HG02678 (cell line): ENCODE measurements around the gene BSN.
A peak's percentile ranks its signal among the peaks of the same experiment; 100 is the strongest.

Experiments used
- ATAC-seq: cut with Tn5 transposase; IDR thresholded peaks from one replicate; pipeline ENCODE4 v1.9.1; 2021; ENCODE audit warnings: mild to moderate bottlenecking, moderate library complexity; ENCODE audit not compliant: unreplicated experiment

BSN gene

DNA sequence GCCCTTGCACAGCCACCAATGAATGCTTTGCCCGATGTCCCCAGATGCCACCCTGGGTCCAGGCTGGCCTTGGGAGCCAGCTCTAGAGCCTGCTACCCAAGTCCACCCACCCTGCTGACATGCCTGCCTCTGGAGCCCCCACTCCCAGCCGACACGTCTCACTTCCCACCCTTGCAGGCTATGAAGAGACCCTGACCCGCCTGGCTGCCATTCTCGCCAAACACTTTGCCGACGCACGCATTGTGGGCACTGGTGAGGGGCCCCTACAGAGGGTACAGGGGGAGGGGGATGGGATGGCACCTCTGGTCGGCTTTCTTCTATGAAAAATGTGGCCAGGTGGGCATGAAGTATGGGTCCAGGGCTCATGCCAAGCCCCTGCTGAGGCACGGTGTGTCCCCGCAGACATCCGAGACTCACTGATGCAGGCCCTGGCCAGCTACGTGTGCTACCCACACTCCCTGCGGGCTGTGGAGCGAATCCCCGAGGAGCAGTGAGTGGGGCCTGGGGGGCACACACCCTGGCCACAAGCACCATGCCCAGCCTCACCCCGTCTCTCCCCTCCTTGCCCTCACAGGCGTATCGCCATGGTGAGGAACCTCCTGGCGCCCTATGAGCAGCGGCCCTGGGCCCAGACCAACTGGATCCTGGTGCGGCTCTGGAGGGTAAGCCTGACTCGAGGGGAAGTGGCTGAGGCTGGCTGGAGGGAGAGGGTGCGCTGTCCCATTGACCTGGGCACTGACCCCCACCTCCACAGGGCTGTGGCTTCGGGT is 159.2 kb downstream of the BSN start:
- ATAC-seq: no peak

DNA sequence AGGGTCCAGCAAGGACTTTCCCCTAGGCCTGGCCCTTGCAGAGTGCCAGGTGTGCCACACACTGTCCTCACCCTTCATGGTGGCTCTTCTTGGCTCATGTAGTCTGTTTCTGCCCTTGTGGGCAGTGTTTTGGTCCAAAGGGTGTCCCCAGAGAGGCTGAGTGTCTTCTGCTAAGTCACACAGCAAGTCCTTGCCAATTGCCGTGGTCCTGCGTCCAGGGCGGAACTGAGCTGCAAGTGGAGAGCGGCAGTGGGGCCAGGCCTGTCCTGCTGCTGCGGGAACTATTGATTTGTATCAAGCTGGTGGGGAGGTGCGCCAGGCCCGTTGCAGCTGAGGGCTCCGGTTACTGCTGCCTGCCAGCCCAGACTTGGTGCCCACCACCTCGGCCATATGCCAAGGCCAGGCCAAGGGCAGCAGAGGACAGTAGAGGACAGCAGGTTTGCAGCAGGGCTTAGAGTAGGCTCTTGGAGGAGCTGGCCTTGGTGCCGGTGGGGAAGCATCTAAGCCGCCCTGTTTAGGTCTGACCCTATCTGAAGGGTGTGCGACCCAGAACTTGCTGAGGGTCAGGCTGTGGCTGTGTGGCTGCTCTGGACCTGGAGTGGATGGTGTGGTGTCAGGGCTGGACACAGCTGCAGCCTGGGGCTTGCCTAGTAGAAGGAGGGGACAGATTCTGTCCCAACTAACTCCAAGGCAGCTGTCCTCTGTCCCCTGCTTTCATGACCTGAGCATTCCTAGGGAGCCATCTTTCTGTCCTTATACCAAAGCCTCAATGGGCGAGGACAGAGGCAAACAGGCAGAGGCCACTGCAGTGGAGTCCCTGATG is 160.7 kb downstream of the BSN start:
- ATAC-seq: no peak

DNA sequence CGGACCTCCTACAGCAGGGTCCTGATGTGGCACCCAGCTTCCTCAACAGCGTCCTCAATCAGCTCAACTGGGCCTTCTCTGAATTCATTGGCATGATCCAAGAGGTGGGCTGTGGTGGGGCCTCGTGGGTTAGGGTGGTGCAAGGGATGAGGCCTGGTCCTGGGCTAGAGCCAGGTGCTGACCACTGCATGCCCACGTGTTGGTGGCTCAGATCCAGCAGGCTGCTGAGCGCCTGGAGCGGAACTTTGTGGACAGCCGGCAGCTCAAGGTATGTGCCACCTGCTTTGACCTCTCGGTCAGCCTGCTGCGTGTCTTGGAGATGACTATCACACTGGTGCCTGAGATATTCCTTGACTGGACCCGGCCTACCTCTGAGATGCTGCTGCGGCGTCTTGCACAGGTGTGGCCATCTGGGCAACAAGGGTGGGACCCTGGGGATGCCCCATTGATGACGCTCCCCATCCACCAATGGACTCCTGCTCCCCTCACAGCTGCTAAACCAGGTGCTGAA is 161.4 kb downstream of the BSN start:
- ATAC-seq: no peak

DNA sequence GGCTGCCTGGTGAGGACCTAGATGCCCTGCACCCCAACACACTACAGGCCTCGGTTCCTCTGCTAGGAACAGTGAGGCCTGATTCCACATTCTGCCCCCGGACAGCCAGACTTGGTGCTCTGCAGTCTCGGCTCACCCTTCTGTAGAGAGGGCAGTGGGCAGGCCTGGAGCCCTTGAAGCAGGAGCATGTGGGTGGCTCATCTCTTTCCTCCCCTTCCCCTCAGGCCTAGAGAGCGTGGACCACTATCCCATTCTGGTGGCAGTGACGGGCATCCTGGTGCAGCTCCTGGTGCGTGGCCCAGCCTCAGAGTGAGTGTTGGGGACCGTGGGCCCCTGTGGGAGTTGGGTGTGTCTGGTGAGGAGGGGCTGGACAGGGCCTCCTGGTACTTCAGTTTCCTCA is 161.9 kb downstream of the BSN start:
- no peak for ATAC-seq

DNA sequence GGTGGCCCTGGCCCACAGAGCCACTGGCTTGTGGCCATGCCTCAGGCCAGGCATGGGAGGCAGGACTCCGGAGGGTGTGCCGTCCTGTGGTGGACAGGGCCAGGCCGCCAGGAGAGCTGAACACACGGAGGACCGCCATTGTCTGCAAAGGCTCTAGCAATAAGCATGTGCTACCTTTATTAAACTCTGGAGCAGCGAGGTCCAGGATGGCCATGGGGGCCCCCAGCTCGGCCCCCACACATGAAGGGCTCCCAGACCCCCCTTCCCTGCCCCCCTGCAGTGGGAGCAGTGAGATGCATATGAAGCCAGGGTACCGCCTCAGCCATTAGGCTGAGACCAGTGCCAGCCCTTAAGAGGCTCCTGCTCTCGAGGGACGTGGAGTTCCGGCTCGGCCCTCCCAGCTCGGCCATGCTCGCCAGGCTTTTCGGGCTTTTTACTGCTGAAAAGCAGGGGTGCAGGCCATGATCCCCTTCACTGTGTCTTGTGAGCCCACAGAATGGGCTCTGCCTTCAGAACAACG is 162.5 kb downstream of the BSN start:
- no peak for ATAC-seq

DNA sequence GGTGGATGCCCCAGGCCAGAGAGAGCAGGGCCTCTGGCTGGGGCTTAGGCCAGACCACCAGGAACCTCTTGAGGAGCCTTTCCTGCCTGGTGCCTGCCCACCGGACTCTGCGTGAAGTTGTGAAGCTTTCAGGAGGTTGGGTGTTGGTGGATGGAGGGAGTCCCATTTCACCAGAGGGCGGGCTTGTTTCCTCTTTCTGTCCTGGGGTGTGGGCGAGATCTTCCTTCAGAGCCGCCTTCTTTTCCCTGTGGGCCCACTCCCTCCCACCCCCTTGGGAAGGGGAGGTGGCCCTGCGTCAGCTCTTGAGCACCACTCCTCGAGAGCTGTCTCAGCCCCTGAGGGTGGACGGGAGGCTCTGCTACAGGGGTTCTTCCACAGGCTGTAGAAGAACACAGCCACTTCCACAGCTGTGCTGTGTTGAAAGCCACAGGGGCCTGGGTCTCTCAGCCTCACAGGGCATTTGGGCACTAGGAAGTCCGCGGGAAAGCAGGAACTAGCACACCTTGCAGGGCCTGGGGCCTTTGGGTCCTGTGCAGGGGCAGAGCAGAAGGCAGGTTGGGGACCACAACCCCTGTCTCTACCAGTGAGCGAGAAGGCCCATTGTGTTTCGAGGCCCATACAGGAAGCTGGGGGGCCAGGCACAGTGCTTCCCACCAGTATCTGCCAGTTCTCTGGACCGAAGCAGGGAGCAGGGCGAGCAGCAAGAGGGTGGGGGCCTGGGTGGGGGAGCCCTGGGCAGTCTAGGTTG is 163.1 kb downstream of the BSN start:
- ATAC-seq: no peak

DNA sequence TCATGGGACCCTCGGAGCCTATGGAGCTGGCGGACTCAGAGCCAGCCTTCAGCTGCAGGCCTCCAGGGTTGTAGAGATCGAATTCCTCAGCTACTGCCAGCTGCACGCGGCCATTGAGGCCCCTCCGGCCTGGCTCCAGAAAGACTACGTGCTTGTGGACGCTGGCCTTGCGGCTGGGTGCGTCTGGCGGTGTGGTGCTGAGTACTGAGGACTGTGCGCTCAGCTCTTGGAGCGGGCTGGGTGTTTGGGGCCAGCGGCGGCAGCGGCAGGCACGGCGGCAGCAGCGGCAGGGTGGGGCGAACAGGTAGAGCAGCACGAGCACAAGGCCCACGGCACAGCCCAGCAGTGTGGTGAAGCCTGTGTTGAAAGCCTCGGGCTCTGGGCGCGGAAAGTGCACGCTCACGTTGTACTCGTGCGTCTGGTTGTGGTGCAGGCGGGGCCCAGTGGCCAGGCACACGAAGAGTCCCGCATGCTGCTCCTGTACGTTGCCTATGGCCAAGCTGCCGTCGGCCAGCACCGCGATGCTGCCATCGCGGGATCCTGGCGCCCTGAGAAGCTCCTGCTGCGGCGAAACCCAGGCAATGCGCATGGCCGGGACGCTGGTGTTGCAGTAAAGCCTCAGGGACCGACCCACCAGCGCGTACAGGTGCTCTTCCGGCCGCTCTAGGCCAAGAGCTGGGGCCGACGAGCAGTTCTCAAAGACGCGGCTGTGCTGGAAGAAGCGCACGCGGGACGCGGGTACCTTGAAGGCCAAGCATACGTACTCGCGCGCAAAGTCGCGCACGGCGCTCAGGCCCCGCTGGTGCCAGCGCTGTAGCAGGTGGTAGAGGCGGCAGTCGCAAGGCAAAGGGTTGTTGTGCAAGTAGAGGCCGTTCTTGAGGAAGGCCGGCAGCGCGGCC is 163.9 kb downstream of the BSN start:
- no peak for ATAC-seq

DNA sequence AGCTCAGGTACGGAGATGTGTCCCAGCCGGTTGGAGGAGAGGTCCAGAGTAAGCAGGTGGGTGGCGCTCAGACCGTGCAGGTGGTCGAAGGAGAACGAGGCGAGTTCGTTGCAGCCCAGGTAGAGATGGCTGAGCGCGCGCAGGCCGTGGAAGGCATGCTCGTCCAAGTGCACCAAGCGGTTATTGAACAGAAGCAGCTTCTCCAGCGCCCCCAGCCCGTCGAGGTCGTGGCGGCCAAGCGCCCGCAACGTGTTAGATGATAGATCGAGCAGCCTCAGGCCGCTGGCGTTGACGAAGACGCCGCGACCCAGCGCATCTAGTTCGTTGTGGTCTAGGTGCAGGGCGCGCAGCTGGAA is 164.6 kb downstream of the BSN start:
- no peak for ATAC-seq

DNA sequence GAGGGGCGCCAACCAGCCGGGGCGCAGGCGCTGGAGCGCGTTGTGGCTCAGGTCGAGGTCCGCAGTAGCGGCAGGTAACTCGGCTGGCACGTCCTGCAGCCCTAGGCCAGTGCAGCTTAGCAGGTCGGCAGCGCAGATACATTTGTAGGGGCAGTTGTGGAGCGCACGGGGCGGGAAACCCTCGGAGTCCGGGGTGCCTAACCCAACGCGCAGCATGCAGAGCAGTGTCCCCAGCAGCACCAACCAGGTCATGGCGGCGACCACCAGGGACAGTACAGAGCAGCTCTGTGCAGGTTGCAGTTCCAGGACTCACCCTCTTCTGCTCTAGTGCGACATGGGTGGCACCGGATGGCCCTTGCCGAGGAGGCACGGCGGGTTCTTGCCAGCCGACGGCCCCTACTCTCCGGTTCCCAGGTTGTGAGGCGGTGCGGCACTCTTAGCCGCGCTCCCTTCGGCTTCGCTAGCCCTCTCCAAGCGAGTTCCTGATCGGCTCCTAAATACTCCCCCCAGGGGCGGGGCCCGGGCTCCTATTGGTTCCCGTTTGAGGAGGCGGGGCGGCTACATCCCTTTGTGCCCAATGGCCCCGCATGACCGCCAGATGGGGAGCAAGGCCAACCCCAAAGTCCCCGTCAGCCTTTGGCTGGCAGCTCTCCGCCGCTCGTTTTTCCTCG is 165.1 kb downstream of the BSN start, which contains the start of gene AMIGO3:
TSS of gene AMIGO3 (minus strand) at position 471 of the 671 bp plus-strand sequence. CDS start at position 252, 219 bp downstream.
- ATAC-seq: peak; percentile 49
